ENCODE results near the gene CTU2. TPM values are rescaled to one million over a fixed set of nuclear protein-coding genes. Genes with fewer than 3 reads are reported as not detected.

The CTU2 gene
- total RNA-seq, 1 donor from 2014 or later = 13.1 TPM

GRCh38 chr16:88736088-88736487 is 29.8 kb downstream of the CTU2 start:
- intact Hi-C loops (cut with micrococcal nuclease) = loop anchor here (10.0 kb wide), 1 partner anchor 479 kb away; the partner anchor contains the start of gene ZNF778
- Histone ChIP-seq H3K9me3 (replicated peaks) (no peaks in the 10 kb centered on the region), H3K27ac (replicated peaks) (no peak overlapping the region), H3K4me3 (no peak overlapping the region), H3K36me3 (peaks cover 9% of the 10 kb centered on the region), H3K4me1 (peaks cover 6% of the 10 kb centered on the region), H3K27me3 (ENCODE audit: low read depth) (no peaks in the 10 kb centered on the region)
- TF ChIP-seq, protein P1, sequence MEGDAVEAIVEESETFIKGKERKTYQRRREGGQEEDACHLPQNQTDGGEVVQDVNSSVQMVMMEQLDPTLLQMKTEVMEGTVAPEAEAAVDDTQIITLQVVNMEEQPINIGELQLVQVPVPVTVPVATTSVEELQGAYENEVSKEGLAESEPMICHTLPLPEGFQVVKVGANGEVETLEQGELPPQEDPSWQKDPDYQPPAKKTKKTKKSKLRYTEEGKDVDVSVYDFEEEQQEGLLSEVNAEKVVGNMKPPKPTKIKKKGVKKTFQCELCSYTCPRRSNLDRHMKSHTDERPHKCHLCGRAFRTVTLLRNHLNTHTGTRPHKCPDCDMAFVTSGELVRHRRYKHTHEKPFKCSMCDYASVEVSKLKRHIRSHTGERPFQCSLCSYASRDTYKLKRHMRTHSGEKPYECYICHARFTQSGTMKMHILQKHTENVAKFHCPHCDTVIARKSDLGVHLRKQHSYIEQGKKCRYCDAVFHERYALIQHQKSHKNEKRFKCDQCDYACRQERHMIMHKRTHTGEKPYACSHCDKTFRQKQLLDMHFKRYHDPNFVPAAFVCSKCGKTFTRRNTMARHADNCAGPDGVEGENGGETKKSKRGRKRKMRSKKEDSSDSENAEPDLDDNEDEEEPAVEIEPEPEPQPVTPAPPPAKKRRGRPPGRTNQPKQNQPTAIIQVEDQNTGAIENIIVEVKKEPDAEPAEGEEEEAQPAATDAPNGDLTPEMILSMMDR (IDR thresholded peaks at IDR 0.05; ENCODE audit: borderline replicate concordance) = no peak
- DNase-seq = no peak

- Histone ChIP-seq H3K4me3 (no peak overlapping the region), H3K9me3 (replicated peaks) (no peaks in the 10 kb centered on the region), H3K27ac (replicated peaks) (no peak overlapping the region), H3K36me3 (peaks cover 8% of the 10 kb centered on the region), H3K4me1 (peaks cover 6% of the 10 kb centered on the region), H3K27me3 (ENCODE audit: low read depth) (no peaks in the 10 kb centered on the region)
- TF ChIP-seq, protein P1 (IDR thresholded peaks at IDR 0.05; ENCODE audit: borderline replicate concordance) = no peak
- no peak for DNase-seq
- intact Hi-C loops (cut with micrococcal nuclease) = loop anchor here (10.0 kb wide), 1 partner anchor 478 kb away; the partner anchor contains the start of gene ZNF778
Measured at GRCh38 chr16:88736496-88736895, 30.2 kb downstream of the CTU2 start.

- H3K4me1 ChIP-seq = peaks cover 6% of the 10 kb centered on the region
- intact Hi-C loops (cut with micrococcal nuclease) = loop anchor here (10.0 kb wide), 1 partner anchor 477 kb away; the partner anchor contains the start of gene ZNF778
- H3K36me3 ChIP-seq = peaks cover 8% of the 10 kb centered on the region
- DNase-seq = peak; percentile 71
- H3K4me3 ChIP-seq = no peak overlapping the region
- no peaks in the 10 kb centered on the region for H3K27me3 ChIP-seq (ENCODE audit: low read depth)
- H3K9me3 ChIP-seq (replicated peaks) = no peaks in the 10 kb centered on the region
- TF ChIP-seq, protein P1 (IDR thresholded peaks at IDR 0.05; ENCODE audit: borderline replicate concordance) = peak; percentile 98
- no peak overlapping the region for H3K27ac ChIP-seq (replicated peaks)
Measured at GRCh38 chr16:88737298-88738150, 31.2 kb downstream of the CTU2 start.

DNA sequence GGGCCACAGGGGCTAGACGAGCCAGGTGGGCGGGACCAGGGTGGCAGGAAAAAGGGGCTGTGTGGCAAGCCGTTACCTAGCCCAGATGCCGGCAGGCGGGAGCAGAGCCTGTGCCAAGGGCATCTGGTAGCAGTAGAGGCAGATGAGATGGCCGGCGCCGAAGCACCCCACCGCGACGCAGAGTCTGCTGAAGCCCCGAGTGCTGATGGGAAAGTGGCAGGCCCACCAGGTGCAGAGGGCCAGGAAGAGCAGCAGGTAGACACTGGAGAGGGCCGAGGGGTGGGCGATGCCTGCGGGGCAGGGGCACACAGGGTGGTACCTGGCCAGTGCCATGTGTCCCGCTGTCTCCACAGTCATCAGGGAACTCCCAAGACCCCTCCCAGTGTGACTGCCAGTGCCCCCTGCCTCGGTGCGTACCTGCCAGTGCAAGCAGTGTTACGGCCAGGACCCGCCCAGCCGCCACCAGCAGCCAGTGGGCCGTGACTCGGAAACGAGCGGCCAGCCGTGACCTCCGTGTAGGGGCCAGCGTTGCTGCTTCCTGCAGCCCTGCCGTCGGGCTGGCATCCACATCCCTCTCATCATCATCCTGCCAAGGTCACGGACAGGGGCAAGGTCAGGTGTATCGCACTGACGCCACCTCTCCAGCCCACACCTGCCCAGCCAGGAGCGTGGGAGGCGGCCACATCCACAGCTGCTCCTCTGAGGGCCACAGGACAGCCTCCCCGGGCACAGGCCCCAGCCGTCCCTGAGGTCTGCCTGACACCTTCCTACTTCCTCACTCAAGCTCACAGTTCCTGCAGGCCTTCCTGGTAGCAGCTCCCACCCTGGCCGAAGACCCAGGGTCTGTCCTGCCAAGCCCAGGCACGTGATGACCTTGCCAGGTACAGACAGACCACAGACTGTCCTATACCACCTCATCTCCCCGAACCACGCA is 32.1 kb downstream of the CTU2 start:
- Histone ChIP-seq H3K9me3 (replicated peaks) (no peaks in the 10 kb centered on the region), H3K27ac (replicated peaks) (no peak overlapping the region), H3K36me3 (peaks cover 5% of the 10 kb centered on the region), H3K27me3 (ENCODE audit: low read depth) (no peaks in the 10 kb centered on the region), H3K4me3 (no peak overlapping the region), H3K4me1 (peaks cover 7% of the 10 kb centered on the region)
- no peak for DNase-seq
- intact Hi-C loops (cut with micrococcal nuclease) = loop anchor here (10.0 kb wide), 1 partner anchor 476 kb away; the partner anchor contains the start of gene ZNF778
- TF ChIP-seq, protein P1 (IDR thresholded peaks at IDR 0.05; ENCODE audit: borderline replicate concordance) = no peak

Data from left ventricle myocardium inferior (tissue), 1 donor.